H9 (cell line): ENCODE measurements around the gene MX1. TPM values are rescaled to one million over a fixed set of nuclear protein-coding genes. Genes with fewer than 3 reads are reported as not detected.

ENCODE experiments used
- DNase-seq: peaks from one replicate; pipeline ENCODE4 v3.0.0-alpha.2; 2017
- H2AFZ ChIP-seq: one replicate; pipeline ENCODE4 v1.6.1; 2013; ENCODE audit warnings: mild to moderate bottlenecking, low read length, control low read depth, moderate library complexity
- H2AK5ac ChIP-seq: 2 replicates; pipeline ENCODE4 v1.6.1; 2013; ENCODE audit warnings: low read length, control low read depth, mixed read lengths; ENCODE audit not compliant: insufficient read length
- H2BK120ac ChIP-seq: one replicate; pipeline ENCODE4 v1.6.1; 2013; ENCODE audit warnings: low read depth, mild to moderate bottlenecking, low read length, control low read depth, inconsistent platforms; ENCODE audit not compliant: poor library complexity, severe bottlenecking
- H2BK12ac ChIP-seq: 2 replicates; pipeline ENCODE4 v1.6.1; 2013; ENCODE audit warnings: low read length, control low read depth, mixed read lengths, low read depth; ENCODE audit not compliant: insufficient read length
- H2BK15ac ChIP-seq: 2 replicates; pipeline ENCODE4 v1.6.1; 2013; ENCODE audit warnings: low read depth, low read length, control low read depth
- H2BK20ac ChIP-seq: one replicate; pipeline ENCODE4 v1.6.1; 2013; ENCODE audit warnings: low read depth, mild to moderate bottlenecking, low read length, control low read depth, inconsistent platforms; ENCODE audit not compliant: poor library complexity, severe bottlenecking
- H2BK5ac ChIP-seq: 2 replicates; pipeline ENCODE4 v1.6.1; 2013; ENCODE audit warnings: low read length, control low read depth, mixed read lengths; ENCODE audit not compliant: insufficient read length
- H3K14ac ChIP-seq: 2 replicates; pipeline ENCODE4 v1.6.1; 2013; ENCODE audit warnings: low read length, control low read depth; ENCODE audit not compliant: insufficient read depth
- H3K18ac ChIP-seq: 2 replicates; pipeline ENCODE4 v1.6.1; 2013; ENCODE audit warnings: low read depth, mild to moderate bottlenecking, mixed read lengths, low read length, control low read depth; ENCODE audit not compliant: insufficient read length
- H3K23ac ChIP-seq: 2 replicates; pipeline ENCODE4 v1.6.1; 2013; ENCODE audit warnings: low read length, control low read depth, mixed read lengths, low read depth; ENCODE audit not compliant: insufficient read length
- H3K23me2 ChIP-seq: 2 replicates; pipeline ENCODE4 v1.6.1; 2013; ENCODE audit warnings: low read depth, mild to moderate bottlenecking, mixed read lengths, low read length, control low read depth; ENCODE audit not compliant: insufficient read length, poor library complexity, severe bottlenecking
- H3K27ac ChIP-seq: 2 replicates; pipeline ENCODE4 v1.5.1; 2013; ENCODE audit warnings: low read length, control low read depth, mixed read lengths, low read depth; ENCODE audit not compliant: insufficient read length
- H3K27me3 ChIP-seq: 2 replicates; pipeline ENCODE4 v1.6.1; 2013; ENCODE audit warnings: low read length, control low read depth, inconsistent platforms; ENCODE audit not compliant: insufficient read depth
- H3K4ac ChIP-seq: 2 replicates; pipeline ENCODE4 v1.6.1; 2013; ENCODE audit warnings: low read depth, mild to moderate bottlenecking, control low read depth, inconsistent platforms, low read length, moderate library complexity
- H3K4me1 ChIP-seq: 2 replicates; pipeline ENCODE4 v1.6.1; 2013; ENCODE audit warnings: low read length, control low read depth, inconsistent platforms; ENCODE audit not compliant: insufficient read depth
- H3K4me2 ChIP-seq: 2 replicates; pipeline ENCODE4 v1.6.1; 2013; ENCODE audit warnings: low read length, control low read depth, mixed read lengths; ENCODE audit not compliant: insufficient read length, insufficient read depth
- H3K56ac ChIP-seq: 2 replicates; pipeline ENCODE4 v1.6.1; 2013; ENCODE audit warnings: low read depth, mild to moderate bottlenecking, mixed read lengths, low read length, control low read depth; ENCODE audit not compliant: insufficient read length
- H3K79me1 ChIP-seq: 2 replicates; pipeline ENCODE4 v1.6.1; 2013; ENCODE audit warnings: low read depth, mild to moderate bottlenecking, moderate library complexity, low read length, control low read depth, inconsistent platforms; ENCODE audit not compliant: insufficient read depth, poor library complexity, severe bottlenecking
- H3K79me2 ChIP-seq: 2 replicates; pipeline ENCODE4 v1.6.1; 2013; ENCODE audit warnings: low read length, control low read depth, inconsistent platforms; ENCODE audit not compliant: insufficient read depth
- H3K9ac ChIP-seq: 2 replicates; pipeline ENCODE4 v1.6.1; 2013; ENCODE audit warnings: low read length, control low read depth, mixed read lengths; ENCODE audit not compliant: insufficient read length; ENCODE audit errors: extremely low read depth
- H3K9me3 ChIP-seq: one replicate; pipeline ENCODE4 v1.6.1; 2013; ENCODE audit warnings: low read depth, low read length, inconsistent platforms; ENCODE audit not compliant: control insufficient read depth
- H3T11ph ChIP-seq: one replicate; pipeline ENCODE4 v1.6.1; 2013; ENCODE audit warnings: mild to moderate bottlenecking, low read length, control low read depth, inconsistent platforms
- H4K20me1 ChIP-seq: one replicate; pipeline ENCODE4 v1.6.1; 2013; ENCODE audit not compliant: control insufficient read depth, insufficient read length, insufficient read depth
- H4K5ac ChIP-seq: 2 replicates; pipeline ENCODE4 v1.6.1; 2013; ENCODE audit warnings: low read depth, mild to moderate bottlenecking, mixed read lengths, low read length, control low read depth; ENCODE audit not compliant: insufficient read length
- H4K8ac ChIP-seq: replicated peaks from 2 replicates; pipeline ENCODE4 v1.6.1; 2013; ENCODE audit warnings: low read length, control low read depth, mixed read lengths, low read depth; ENCODE audit not compliant: insufficient read length
- H4K91ac ChIP-seq: 2 replicates; pipeline ENCODE4 v1.6.1; 2013; ENCODE audit warnings: low read depth, mild to moderate bottlenecking, moderate library complexity, mixed read lengths, low read length, control low read depth; ENCODE audit not compliant: insufficient read length
- H3K27ac Mint-ChIP-seq, 3 experiments: 2 replicates in 2 of 3; 3 replicates in 1 of 3; pipeline ENCODE4 v1.8.0; 2020 to 2021; ENCODE audit warnings: mixed read lengths in 3 of 3, mild to moderate bottlenecking in 1 of 3, moderate library complexity in 1 of 3
- H3K27me3 Mint-ChIP-seq: 2 replicates; pipeline ENCODE4 v1.8.0; 2021; ENCODE audit warnings: low read depth, mild to moderate bottlenecking, moderate library complexity, mixed read lengths
- H3K36me3 Mint-ChIP-seq, 3 experiments: 2 replicates in 2 of 3; 3 replicates in 1 of 3; pipeline ENCODE4 v1.8.0; 2020 to 2021; ENCODE audit warnings: low read depth in 3 of 3, mixed read lengths in 3 of 3; ENCODE audit not compliant: insufficient read depth in 1 of 3
- H3K4me1 Mint-ChIP-seq, 2 experiments: 2 replicates each; pipeline ENCODE4 v1.8.0; 2020; ENCODE audit warnings: mixed read lengths in 2 of 2
- H3K4me3 Mint-ChIP-seq, 2 experiments: 2 replicates in 1 of 2; 3 replicates in 1 of 2; pipeline ENCODE4 v1.8.0; 2020 to 2021; ENCODE audit warnings: mild to moderate bottlenecking in 2 of 2, mixed read lengths in 2 of 2, moderate library complexity in 1 of 2
- H3K9me3 Mint-ChIP-seq, 2 experiments: 2 replicates in 1 of 2; 3 replicates in 1 of 2; pipeline ENCODE4 v1.8.0; 2020; ENCODE audit warnings: mild to moderate bottlenecking in 2 of 2, mixed read lengths in 2 of 2, moderate library complexity in 1 of 2
- CTCF ChIP-seq: fragments of 200-600 bp; sonication (generic); conservative IDR thresholded peaks from 3 replicates; pipeline ENCODE4 v1.8.0; 2021; ENCODE audit warnings: antibody characterized with exemption, mild to moderate bottlenecking
- WGBS: extraction: QIAGEN DNeasy Blood & Tissue Kit; methylation state at CpG from one replicate; pipeline ENCODE4 v1.1.7; 2013; ENCODE audit warnings: missing lambda C conversion rate, low lambda C conversion rate, mixed read lengths; ENCODE audit not compliant: insufficient read length; ENCODE audit errors: extremely low coverage; 5-methylcytosine and 5-hydroxymethylcytosine counted together
- total RNA-seq: library from RNA; stranded (reverse); gene quantifications from 2 replicates; pipeline ENCODE4 v1.2.1, GENCODE V29; 2021

MX1 gene
- total RNA-seq, 1 experiment from 2014 or later, result 6.3 TPM

GRCh38 chr21:41438425-41439113, 12.5 kb downstream of the MX1 start:
- Histone ChIP-seq H3K27ac (no peak overlapping the region), H4K8ac (no peak overlapping the region), H2AK5ac (no peak overlapping the region), H3K4me2 (no peak overlapping the region), H3K23ac (no peak overlapping the region), H4K91ac (no peak overlapping the region), H4K20me1 (no peaks in the 10 kb centered on the region), H3K23me2 (no peaks in the 10 kb centered on the region), H3T11ph (no peak overlapping the region), H3K18ac (no peak overlapping the region), H2BK15ac (no peak overlapping the region), H3K14ac (no peak overlapping the region), H3K4ac (no peak overlapping the region), H3K27me3 (no peaks in the 10 kb centered on the region), H2AFZ (no peak overlapping the region), H2BK12ac (no peak overlapping the region), H4K5ac (no peak overlapping the region), H2BK120ac (no peak overlapping the region), H2BK5ac (no peak overlapping the region), H3K56ac (no peak overlapping the region), H3K9ac (no peak overlapping the region), H3K9me3 (no peaks in the 10 kb centered on the region), H2BK20ac (no peak overlapping the region), H3K4me1 (no peaks in the 10 kb centered on the region), H3K79me1 (no peaks in the 10 kb centered on the region), H3K79me2 (no peaks in the 10 kb centered on the region)
- peaks cover 12 to 13% of the 10 kb centered on the region in 2 experiments for H3K4me1 Mint-ChIP-seq
- no peak for DNase-seq
- peaks cover 8 to 23% (median 14%) of the 10 kb centered on the region in 3 experiments for H3K36me3 Mint-ChIP-seq
- H3K4me3 Mint-ChIP-seq, result no peak overlapping the region
- WGBS, result no CpG with 5 or more reads among the region's 13 CpGs
- peaks cover 5 to 6% of the 10 kb centered on the region in 2 experiments; a peak in 3 of 5 replicates for H3K9me3 Mint-ChIP-seq
- H3K27me3 Mint-ChIP-seq, result no peaks in the 10 kb centered on the region; the same call in 1 of the 2 replicates
- TF ChIP-seq CTCF, result no peak
- no peak overlapping the region; a peak in 1 of 7 replicates for H3K27ac Mint-ChIP-seq
